K562 (cell line): ENCODE measurements around the gene SEC24C. TPM values are rescaled to one million over a fixed set of nuclear protein-coding genes. Genes with fewer than 3 reads are reported as not detected.
"Not testable (repeated sequence)": the region's sequence is repeated elsewhere in the genome, so short reads cannot be mapped to it uniquely, and the experiment has no call there.

Source experiments
- ATAC-seq: fragments of 200-7000 bp; cut with Tn5 transposase; 3 replicates; pipeline ENCODE4 v1.9.1; 2020; ENCODE audit warnings: moderate library complexity
- BruUV-seq: library from RNA; stranded (reverse); fragments of 400-500 nt; replicated peaks from 2 replicates; lab custom pipeline; 2021; lab: Mats Ljungman, UMichigan
- CTCF ChIA-PET: fragments of 300-600 bp; formaldehyde crosslinking; extraction: SDS; loops from one replicate; lab custom pipeline; 2021; ENCODE audit warnings: low intra/inter-chr PET ratio; lab: Yijun Ruan, JAX
- POLR2A ChIA-PET: fragments of 300-600, 350-650 bp; sonication (Branson Sonifier 250); formaldehyde crosslinking; extraction: SDS; loops from one replicate; lab custom pipeline; 2021; ENCODE audit warnings: antibody characterized with exemption, inconsistent platforms; lab: Yijun Ruan, JAX
- DNase-seq, 4 experiments: peaks; one replicate each; pipeline versions ENCODE4 v3.0.0 to v3.0.0-alpha.2; 2011 to 2018; ENCODE audit warnings: low spot score in 3 of 4, mixed read lengths in 3 of 4; ENCODE audit errors: extremely low read depth in 1 of 4
- FAIRE-seq: peaks from 2 replicates; lab custom pipeline; 2011; peaks lifted over from hg19 to GRCh38; lab: Jason Lieb, UNC
- H2AFZ ChIP-seq: 2 replicates; pipeline ENCODE4 v1.6.0; 2011; ENCODE audit warnings: low read depth, low read length, control low read depth, inconsistent platforms
- H3K27ac ChIP-seq: fragments of 200-600 bp; 3 replicates; pipeline ENCODE4 v1.8.0; 2011; ENCODE audit warnings: low read depth, mild to moderate bottlenecking, control low read depth, inconsistent platforms, low read length, moderate library complexity, mixed read lengths; ENCODE audit errors: extremely low read depth
- H3K27me3 ChIP-seq, 2 experiments: fragments of 300-600 bp in 1 of 2; 2 replicates in 1 of 2; 3 replicates in 1 of 2; pipeline versions ENCODE4 v1.6.0 to v1.8.0; 2011; ENCODE audit warnings: inconsistent platforms in 2 of 2, low read length in 2 of 2, mild to moderate bottlenecking in 1 of 2, mixed read lengths in 1 of 2, moderate library complexity in 1 of 2; ENCODE audit not compliant: control insufficient read depth in 2 of 2, insufficient read depth in 2 of 2
- H3K36me3 ChIP-seq: fragments of 300-600 bp; 3 replicates; pipeline ENCODE4 v1.8.0; 2011; ENCODE audit warnings: mild to moderate bottlenecking, low read length, inconsistent platforms; ENCODE audit not compliant: control insufficient read depth, insufficient read depth
- H3K4me1 ChIP-seq, 2 experiments: fragments of 200-600 bp in 1 of 2; replicated peaks in 1 of 2; 2 replicates in 1 of 2; 3 replicates in 1 of 2; pipeline versions ENCODE4 v1.5.1 to v1.8.0; 2011; ENCODE audit warnings: inconsistent platforms in 2 of 2, low read length in 2 of 2, mild to moderate bottlenecking in 1 of 2, mixed read lengths in 1 of 2, moderate library complexity in 1 of 2; ENCODE audit not compliant: control insufficient read depth in 2 of 2, insufficient read depth in 2 of 2
- H3K4me2 ChIP-seq: 2 replicates; pipeline ENCODE4 v1.6.1; 2011; ENCODE audit warnings: low read length, control low read depth, inconsistent platforms, mixed read lengths; ENCODE audit not compliant: insufficient read depth
- H3K4me3 ChIP-seq: fragments of 200-600 bp; sonication (generic), shearing (Covaris generic); 2 replicates; pipeline ENCODE4 v1.5.1; 2016; ENCODE audit warnings: control low read depth, inconsistent platforms
- H3K79me2 ChIP-seq: fragments of 200-600 bp; 3 replicates; pipeline ENCODE4 v1.8.0; 2011; ENCODE audit warnings: low read length, inconsistent platforms; ENCODE audit not compliant: control insufficient read depth, insufficient read depth
- H3K9ac ChIP-seq, 2 experiments: 2 replicates each; pipeline versions ENCODE4 v1.6.0 to v1.6.1; 2011; ENCODE audit warnings: low read depth in 2 of 2, low read length in 2 of 2, control low read depth in 1 of 2, inconsistent platforms in 1 of 2, mild to moderate bottlenecking in 1 of 2, mixed read lengths in 1 of 2; ENCODE audit not compliant: insufficient read depth in 1 of 2
- H3K9me1 ChIP-seq: one replicate; pipeline ENCODE4 v1.6.0; 2011; ENCODE audit warnings: inconsistent platforms, mild to moderate bottlenecking, low read length, moderate library complexity; ENCODE audit not compliant: control insufficient read depth, insufficient read depth
- H3K9me3 ChIP-seq: replicated peaks from 2 replicates; pipeline ENCODE4 v1.5.1; 2011; ENCODE audit warnings: low read depth, low read length, inconsistent platforms; ENCODE audit not compliant: control insufficient read depth, insufficient read depth
- H4K20me1 ChIP-seq: replicated peaks from 2 replicates; pipeline ENCODE4 v1.6.1; 2011; ENCODE audit warnings: low read length, inconsistent platforms, mixed read lengths; ENCODE audit not compliant: control insufficient read depth, insufficient read depth
- ELF4 ChIP-seq: fragments of 450-650 bp; formaldehyde crosslinking; IDR thresholded peaks from 2 replicates; pipeline ENCODE4 v1.4.0; 2022; ENCODE audit warnings: missing genetic modification characterization
- MAFF ChIP-seq: IDR thresholded peaks from 2 replicates; pipeline ENCODE4 v1.6.1; 2012; ENCODE audit warnings: low read length, improper control_type of control experiment
- MAFG ChIP-seq: fragments of 450-650 bp; conservative IDR thresholded peaks from 2 replicates; pipeline ENCODE4 v1.6.1; 2016; ENCODE audit warnings: missing genetic modification characterization, missing compliant biosample characterization
- PRMT5 ChIP-seq: sonication (generic); formaldehyde crosslinking; IDR thresholded peaks from 2 replicates; pipeline ENCODE4 v1.5.0; 2020; ENCODE audit warnings: missing genetic modification reagents
- SP1 ChIP-seq: sonication (generic); formaldehyde crosslinking; IDR thresholded peaks from 2 replicates; pipeline ENCODE4 v1.8.1; 2022; ENCODE audit warnings: mild to moderate bottlenecking, missing genetic modification reagents
- SPI1 ChIP-seq: IDR thresholded peaks from 2 replicates; pipeline ENCODE4 v1.6.1; 2011; ENCODE audit warnings: low read depth, low read length, control low read depth, borderline replicate concordance
- ZFX ChIP-seq: sonication (generic); formaldehyde crosslinking; IDR thresholded peaks from 2 replicates; pipeline ENCODE4 v1.8.0; 2022; ENCODE audit warnings: mild to moderate bottlenecking, missing genetic modification reagents, moderate library complexity
- WGBS: fragments of 100-300 bp; shearing (Covaris generic); methylation state at CpG from one replicate; pipeline ENCODE4 v1.1.6; 2016; ENCODE audit warnings: low coverage, mixed read lengths; ENCODE audit not compliant: insufficient coverage; ENCODE audit errors: missing lambda C conversion rate; 5-methylcytosine and 5-hydroxymethylcytosine counted together
- in situ Hi-C: fragments of 300-500 bp; cut with MboI; formaldehyde crosslinking; loops from 4 replicates; pipeline ENCODE4 v1.15.0; 2018; ENCODE audit warnings: inconsistent platforms, mixed read lengths
- intact Hi-C: fragments of 100-400 bp; cut with micrococcal nuclease; formaldehyde crosslinking; loops from 2 replicates; pipeline ENCODE4 v1.14.2; 2022
- polyA plus RNA-seq, 8 experiments: library from polyadenylated mRNA; depleted of rRNA in 4 of 8; stranded (reverse) in 5 of 8; unstranded in 3 of 8; fragments of >200 nt; fragmentation: Nextera tagmentation in 2 of 8; fragmentation: Illumina TruSeq in 1 of 8; extraction: Ambion mirVana in 2 of 8; extraction: Trizol in 1 of 8; gene quantifications; 2 replicates each; pipeline versions ENCODE4 v1.2.1 to v1.2.3, GENCODE V29; 2011 to 2014; ENCODE audit warnings: inconsistent platforms in 1 of 8, missing spikeins in 1 of 8
- total RNA-seq, 7 experiments: library from RNA; depleted of rRNA in 6 of 7; stranded (reverse); fragments of >200 nt in 6 of 7; fragmentation: Illumina TruSeq in 2 of 7; extraction: Trizol in 2 of 7; gene quantifications; 2 replicates each; pipeline versions ENCODE4 v1.2.1 to v1.2.3, GENCODE V29; 2011 to 2021; ENCODE audit warnings: low replicate concordance in 1 of 7

SEC24C gene
- total and polyA plus RNA-seq, 9 of the 15 experiments (the other 6 are each of a cell fraction or from before 2014, with no cell fraction given) = 19.0 to 115 (median 70.5) TPM

GRCh38 chr10:73717556-73717955, 26.6 kb upstream of the SEC24C start:
- TF ChIP-seq ZFX (CRISPR knock-in tag) = peak; percentile 21; the same call in 1 of the 2 replicates
- 0 out of 2 replicates have a peak, but pooled peaks have one; percentile 43 for TF ChIP-seq ELF4 (CRISPR knock-in tag)
- no peak for TF ChIP-seq MAFG (tag)
- TF ChIP-seq SP1 (CRISPR knock-in tag) = 0 out of 2 replicates have a peak, but pooled peaks have one; percentile 20
- TF ChIP-seq PRMT5 (CRISPR knock-in tag) = no peak
- peak; percentile 87 for TF ChIP-seq SPI1
- 0 out of 2 replicates have a peak, but pooled peaks have one; percentile 1 for TF ChIP-seq MAFF
- no peak overlapping the region for H2AFZ ChIP-seq
- H3K4me1 ChIP-seq = peaks cover 8 to 15% of the 10 kb centered on the region in 2 experiments
- no peaks in the 10 kb centered on the region for H3K79me2 ChIP-seq
- no peaks in the 10 kb centered on the region for H3K9me1 ChIP-seq
- intact Hi-C loops (no loop called here), in situ Hi-C loops (no loop called here)
- CTCF ChIA-PET = no interaction called here
- no peak overlapping the region for H3K4me3 ChIP-seq
- H4K20me1 ChIP-seq = no peaks in the 10 kb centered on the region
- H3K27me3 ChIP-seq = no peaks in the 10 kb centered on the region
- peaks cover 76% of the 10 kb centered on the region for H3K36me3 ChIP-seq
- no peak for ATAC-seq
- H3K9me3 ChIP-seq = no peaks in the 10 kb centered on the region
- 40% methylated on average over 5 of the region's 5 CpGs for WGBS
- H3K27ac ChIP-seq = peak overlapping the region; percentile 8; the same call in 1 of the 3 replicates
- H3K9ac ChIP-seq = no peak overlapping the region
- BruUV-seq = no TSS peak
- POLR2A ChIA-PET = interaction anchor here (0.6 to 3.7 kb wide), 3 partner anchors 13 to 64 kb away, joined by 3 to 24 read pairs (median 3); no protein-coding TSS in a partner anchor
- no peak for DNase-seq
- no peak for FAIRE-seq
- H3K4me2 ChIP-seq = no peak overlapping the region

- H3K4me2 ChIP-seq, H3K79me2 ChIP-seq, in situ Hi-C loops, intact Hi-C loops, H3K9ac ChIP-seq, H3K4me1 ChIP-seq, BruUV-seq, H4K20me1 ChIP-seq, ATAC-seq, H2AFZ ChIP-seq, DNase-seq, H3K9me1 ChIP-seq, CTCF ChIA-PET, H3K9me3 ChIP-seq, H3K27me3 ChIP-seq, H3K4me3 ChIP-seq, H3K27ac ChIP-seq: not testable (repeated sequence)
- peaks cover 92% of the 10 kb centered on the region for H3K36me3 ChIP-seq
- peak; percentile 29 for FAIRE-seq
- 92% methylated on average over 4 of the region's 4 CpGs for WGBS
- POLR2A ChIA-PET = interaction anchor here (3.7 kb wide), 1 partner anchor 10 kb away, joined by 24 read pairs; no protein-coding TSS in a partner anchor
Measured at GRCh38 chr10:73720561-73720960, 23.6 kb upstream of the SEC24C start.
